HG03469 (cell line): ENCODE data around the gene C6orf58.
"Not testable (repeated sequence)": the region's sequence is repeated elsewhere in the genome, so short reads cannot be mapped to it uniquely, and the experiment has no call there.

Experiments
- ATAC-seq: cut with Tn5 transposase; IDR thresholded peaks from one replicate; pipeline ENCODE4 v1.9.1; 2021; ENCODE audit warnings: mild to moderate bottlenecking, moderate library complexity, moderate number of reproducible peaks; ENCODE audit not compliant: unreplicated experiment

Gene C6orf58

GRCh38 chr6:127590344-127590743 lies 13.4 kb downstream of the C6orf58 start:
- ATAC-seq: no peak

GRCh38 chr6:127592964-127593363 lies 16.0 kb downstream of the C6orf58 start:
- no peak for ATAC-seq

- not testable (repeated sequence) for ATAC-seq
Measured at GRCh38 chr6:127593456-127593855, 16.5 kb downstream of the C6orf58 start.

- no peak for ATAC-seq
Measured at GRCh38 chr6:127606131-127606562, 29.2 kb downstream of the C6orf58 start.

GRCh38 chr6:127608554-127609270 lies 31.7 kb downstream of the C6orf58 start:
- ATAC-seq: no peak

GRCh38 chr6:127618729-127619128 lies 41.8 kb downstream of the C6orf58 start:
- ATAC-seq: no peak

- ATAC-seq: no peak
Measured at GRCh38 chr6:127630800-127631199, 53.8 kb downstream of the C6orf58 start.

- ATAC-seq: no peak
Measured at GRCh38 chr6:127634178-127634577, 57.2 kb downstream of the C6orf58 start.

GRCh38 chr6:127635091-127635490 lies 58.1 kb downstream of the C6orf58 start:
- ATAC-seq: no peak

- no peak for ATAC-seq
Measured at GRCh38 chr6:127637830-127638409, 60.9 kb downstream of the C6orf58 start.
